HCT116 (cell line): ENCODE results near the gene MED27. TPM values are rescaled to one million over a fixed set of nuclear protein-coding genes. Genes with fewer than 3 reads are reported as not detected.

ENCODE experiments used
- ATAC-seq: fragments of 200-7000 bp; cut with Tn5 transposase; 2 replicates; pipeline ENCODE4 v1.9.1; 2020; ENCODE audit warnings: mild to moderate bottlenecking, moderate library complexity
- BruUV-seq: library from RNA; stranded (reverse); fragments of 400-500 nt; replicated peaks from 2 replicates; lab custom pipeline; 2021; lab: Mats Ljungman, UMichigan
- CTCF ChIA-PET: fragments of 300-600 bp; sonication (Branson Sonifier 250); formaldehyde crosslinking; loops from one replicate; lab custom pipeline; 2021; ENCODE audit warnings: antibody characterized with exemption; lab: Charles Lee
- POLR2A ChIA-PET: fragments of 300-600, 350-600 bp; sonication (Branson Sonifier 250); formaldehyde crosslinking; loops from one replicate; lab custom pipeline; 2021; ENCODE audit warnings: antibody characterized with exemption; lab: Charles Lee
- RAD21 ChIA-PET, 2 experiments: fragments of 300-600 bp; sonication (Branson Sonifier 250); formaldehyde crosslinking; loops; one replicate each; lab custom pipeline; 2023; ENCODE audit warnings: low total read pairs in 2 of 2; ENCODE audit not compliant: uncharacterized antibody in 2 of 2, unreplicated experiment in 2 of 2, low non-redundant PET in 1 of 2; lab: Charles Lee
- DNase-seq: peaks from one replicate; pipeline ENCODE4 v3.0.0-alpha.2; 2010; ENCODE audit warnings: low read depth, low spot score
- H2AFZ ChIP-seq: fragments of 200-600 bp; shearing (Covaris generic), sonication (generic); 2 replicates; pipeline ENCODE4 v1.6.1; 2017; ENCODE audit warnings: low read depth, mixed run types, mixed read lengths, antibody characterized with exemption, low read length; ENCODE audit not compliant: poor library complexity, severe bottlenecking
- H3K27ac ChIP-seq: 2 replicates; pipeline ENCODE4 v1.5.1; 2012; ENCODE audit warnings: low read depth, low read length
- H3K27me3 ChIP-seq: fragments of 200-600 bp; sonication (generic); 2 replicates; pipeline ENCODE4 v1.6.1; 2016; ENCODE audit warnings: mixed run types, low read length, mixed read lengths; ENCODE audit not compliant: insufficient read depth
- H3K36me3 ChIP-seq, 2 experiments: fragments of 200-500 bp in 1 of 2; fragments of 200-600 bp in 1 of 2; sonication (Bioruptor generic) in 1 of 2; sonication (generic) in 1 of 2; 2 replicates each; pipeline versions ENCODE4 v1.5.1 to v1.6.1; 2014 to 2016; ENCODE audit warnings: low read length in 2 of 2, inconsistent platforms in 1 of 2, mixed read lengths in 1 of 2, mixed run types in 1 of 2; ENCODE audit not compliant: insufficient read depth in 2 of 2, control insufficient read depth in 1 of 2
- H3K4me1 ChIP-seq, 2 experiments: fragments of 200-600 bp in 1 of 2; sonication (generic) in 1 of 2; 2 replicates each; pipeline versions ENCODE4 v1.5.1 to v1.6.1; 2012 to 2017; ENCODE audit warnings: low read length in 2 of 2, inconsistent platforms in 1 of 2, mild to moderate bottlenecking in 1 of 2, mixed read lengths in 1 of 2, mixed run types in 1 of 2, moderate library complexity in 1 of 2; ENCODE audit not compliant: insufficient read depth in 2 of 2, control insufficient read depth in 1 of 2
- H3K4me2 ChIP-seq: fragments of 200-600 bp; sonication (generic); 2 replicates; pipeline ENCODE4 v1.6.1; 2017; ENCODE audit warnings: mixed run types, low read length, mixed read lengths
- H3K4me3 ChIP-seq, 2 experiments: fragments of 200-600 bp in 1 of 2; sonication (generic) in 1 of 2; replicated peaks in 1 of 2; 2 replicates each; pipeline ENCODE4 v1.5.1; 2011 to 2016; ENCODE audit warnings: low read length in 2 of 2, control low read depth in 1 of 2, low read depth in 1 of 2, mild to moderate bottlenecking in 1 of 2, mixed read lengths in 1 of 2, mixed run types in 1 of 2
- H3K79me2 ChIP-seq: fragments of 200-600 bp; sonication (generic); 2 replicates; pipeline ENCODE4 v1.6.1; 2017; ENCODE audit warnings: mild to moderate bottlenecking, mixed run types, low read length, moderate library complexity, mixed read lengths; ENCODE audit not compliant: insufficient read depth
- H3K9ac ChIP-seq: fragments of 200-600 bp; sonication (generic); 2 replicates; pipeline ENCODE4 v1.6.1; 2016; ENCODE audit warnings: low read length, mixed read lengths
- H3K9me2 ChIP-seq: fragments of 200-600 bp; sonication (generic), shearing (Covaris generic); 2 replicates; pipeline ENCODE4 v1.6.1; 2017; ENCODE audit warnings: mixed run types, mild to moderate bottlenecking, moderate library complexity; ENCODE audit not compliant: insufficient read depth
- H3K9me3 ChIP-seq, 2 experiments: fragments of 200-500 bp in 1 of 2; fragments of 200-600 bp in 1 of 2; sonication (Bioruptor generic) in 1 of 2; sonication (generic) in 1 of 2; 2 replicates each; pipeline ENCODE4 v1.6.1; 2014 to 2017; ENCODE audit warnings: low read length in 2 of 2, mixed read lengths in 2 of 2, inconsistent platforms in 1 of 2, low read depth in 1 of 2, mild to moderate bottlenecking in 1 of 2, mixed run types in 1 of 2, moderate library complexity in 1 of 2; ENCODE audit not compliant: control insufficient read depth in 1 of 2, insufficient read depth in 1 of 2
- H4K20me1 ChIP-seq: fragments of 200-600 bp; sonication (generic), shearing (Covaris generic); 2 replicates; pipeline ENCODE4 v1.6.1; 2017; ENCODE audit warnings: mixed run types, mild to moderate bottlenecking, moderate library complexity; ENCODE audit not compliant: insufficient read depth
- ATF3 ChIP-seq: IDR thresholded peaks from 2 replicates; pipeline ENCODE4 v1.6.1; 2012
- CBX3 ChIP-seq: IDR thresholded peaks from 2 replicates; pipeline ENCODE4 v1.6.1; 2012; ENCODE audit warnings: low read depth
- CTCF ChIP-seq, 3 experiments: fragments of 200-600 bp in 1 of 3; sonication (generic) in 1 of 3; IDR thresholded peaks in 2 of 3; conservative IDR thresholded peaks in 1 of 3; 2 replicates each; pipeline ENCODE4 v1.5.1; 2012 to 2017; ENCODE audit warnings: low read depth in 2 of 3, low read length in 2 of 3, antibody characterized with exemption in 1 of 3, borderline replicate concordance in 1 of 3, control low read depth in 1 of 3, mild to moderate bottlenecking in 1 of 3, mixed read lengths in 1 of 3, mixed run types in 1 of 3, moderate library complexity in 1 of 3; ENCODE audit not compliant: insufficient read depth in 1 of 3
- ELF1 ChIP-seq: IDR thresholded peaks from 2 replicates; pipeline ENCODE4 v1.6.1; 2012; ENCODE audit warnings: low read depth, borderline replicate concordance
- EZH2 ChIP-seq: fragments of 200-600 bp; sonication (generic); IDR thresholded peaks from 2 replicates; pipeline ENCODE4 v1.6.1; 2017; ENCODE audit warnings: antibody characterized with exemption, mixed run types
- EZH2phosphoT487 ChIP-seq: fragments of 200-600 bp; IDR thresholded peaks from 2 replicates; pipeline ENCODE4 v1.6.1; 2018; ENCODE audit warnings: antibody characterized with exemption, borderline replicate concordance
- JUND ChIP-seq: IDR thresholded peaks from 2 replicates; pipeline ENCODE4 v1.6.1; 2012
- MAX ChIP-seq: IDR thresholded peaks from 2 replicates; pipeline ENCODE4 v1.6.1; 2012
- POLR2A ChIP-seq: IDR thresholded peaks from 2 replicates; pipeline ENCODE4 v1.7.0; 2011; ENCODE audit warnings: borderline replicate concordance; ENCODE audit not compliant: insufficient read depth, insufficient read length; ENCODE audit errors: extremely low read depth
- POLR2AphosphoS5 ChIP-seq: IDR thresholded peaks from 2 replicates; pipeline ENCODE4 v1.6.1; 2011; ENCODE audit warnings: mild to moderate bottlenecking, low read depth, low read length, moderate library complexity
- RAD21 ChIP-seq: IDR thresholded peaks from 2 replicates; pipeline ENCODE4 v1.6.1; 2012; ENCODE audit warnings: low read depth, mild to moderate bottlenecking
- REST ChIP-seq: IDR thresholded peaks from 2 replicates; pipeline ENCODE4 v1.6.1; 2012; ENCODE audit warnings: low read depth
- SIN3A ChIP-seq: IDR thresholded peaks from 2 replicates; pipeline ENCODE4 v1.6.1; 2012; ENCODE audit warnings: low read depth
- SP1 ChIP-seq: IDR thresholded peaks from 2 replicates; pipeline ENCODE4 v1.6.1; 2012; ENCODE audit warnings: low read depth
- SRF ChIP-seq: IDR thresholded peaks from 2 replicates; pipeline ENCODE4 v1.6.1; 2012; ENCODE audit warnings: low read depth
- TCF7L2 ChIP-seq: IDR thresholded peaks from 2 replicates; pipeline ENCODE4 v1.7.0; 2011; ENCODE audit warnings: borderline replicate concordance, inconsistent platforms; ENCODE audit not compliant: insufficient read depth, insufficient read length; ENCODE audit errors: extremely low read depth
- ZFX ChIP-seq: fragments of 450-650 bp; IDR thresholded peaks from 2 replicates; pipeline ENCODE4 v1.6.1; 2017
- ZNF274 ChIP-seq: fragments of 200-500 bp; sonication (Bioruptor generic); IDR thresholded peaks from 2 replicates; pipeline ENCODE4 v1.6.1; 2014; ENCODE audit warnings: mild to moderate bottlenecking, low read depth, low read length, inconsistent platforms
- intact Hi-C: fragments of 100-400 bp; cut with micrococcal nuclease; formaldehyde crosslinking; loops from 2 replicates; pipeline ENCODE4 v1.10.0; 2022
- total RNA-seq: library from RNA; stranded (reverse); gene quantifications from one replicate; pipeline ENCODE4 v1.2.1, GENCODE V29; 2021; ENCODE audit not compliant: unreplicated experiment
- TF ChIP-seq, protein P1 (sequence below): IDR thresholded peaks from 2 replicates; pipeline ENCODE4 v1.6.1; 2011; ENCODE audit warnings: mild to moderate bottlenecking, low read length, moderate library complexity; ENCODE audit not compliant: insufficient replicate concordance; ENCODE audit errors: extremely low read depth

Gene MED27
- total RNA-seq, 1 experiment from 2014 or later = 26.9 TPM

DNA sequence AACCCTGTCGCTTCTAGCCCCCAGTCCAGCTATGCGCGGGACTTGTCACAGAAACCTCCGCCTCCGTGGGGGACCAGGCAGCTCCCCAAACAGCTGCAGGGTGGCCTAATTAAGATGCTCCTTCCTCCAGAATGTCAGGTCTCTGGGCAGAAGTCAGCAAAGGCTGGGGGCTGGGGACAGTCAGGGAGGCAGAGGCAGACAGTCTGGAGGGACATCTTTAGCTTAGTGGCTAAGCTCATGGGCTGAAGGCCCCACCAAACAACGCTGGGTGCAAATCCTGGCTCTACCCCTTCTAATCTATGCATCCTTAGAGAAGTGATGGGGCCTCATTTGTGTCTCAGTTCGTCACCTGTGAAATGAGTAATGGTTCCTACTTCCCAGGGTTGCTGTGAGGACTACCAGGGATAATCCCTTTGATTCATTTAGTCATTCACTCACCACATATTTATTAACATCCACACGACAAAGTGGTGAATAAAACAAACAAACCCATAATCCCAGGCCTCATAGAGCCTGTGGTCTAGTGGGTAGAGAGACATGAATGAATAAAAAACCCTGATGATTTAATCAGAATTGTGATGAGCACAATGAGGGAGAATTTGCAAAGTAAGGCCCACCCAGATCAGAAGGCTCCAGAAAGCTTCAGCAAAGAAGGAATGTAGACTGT, 20.2 kb upstream of the MED27 start:
- H3K27me3 ChIP-seq = peaks cover 5% of the 10 kb centered on the region; the same call in 1 of the 2 replicates
- CTCF ChIA-PET = no interaction called here
- BruUV-seq = no TSS peak

More for the DNA sequence above, 20.2 kb upstream of the MED27 start:
- ChIA-PET RAD21 (no interaction called here), POLR2A (no interaction called here)
- no peak overlapping the region for H3K4me3 ChIP-seq
- no peaks in the 10 kb centered on the region for H3K9me2 ChIP-seq
- no peak for ATAC-seq
- H2AFZ ChIP-seq = no peak overlapping the region
- H3K9me3 ChIP-seq = no peaks in the 10 kb centered on the region
- intact Hi-C loops = no loop called here
- no peak overlapping the region for H3K27ac ChIP-seq
- no peak overlapping the region for H3K4me2 ChIP-seq
- H4K20me1 ChIP-seq = no peaks in the 10 kb centered on the region
- H3K4me1 ChIP-seq = peaks cover 0 to 2% of the 10 kb centered on the region in 2 experiments; a peak in 2 of 4 replicates
- H3K79me2 ChIP-seq = no peaks in the 10 kb centered on the region
- H3K9ac ChIP-seq = no peak overlapping the region
- H3K36me3 ChIP-seq = no peaks in the 10 kb centered on the region
- TF ChIP-seq MAX = no peak
- no peak for TF ChIP-seq CBX3
- no peak for TF ChIP-seq JUND
- no peak for TF ChIP-seq POLR2AphosphoS5
- no peak for TF ChIP-seq POLR2A
- no peak for TF ChIP-seq SRF
- no peak for TF ChIP-seq ZNF274
- TF ChIP-seq, protein P1, sequence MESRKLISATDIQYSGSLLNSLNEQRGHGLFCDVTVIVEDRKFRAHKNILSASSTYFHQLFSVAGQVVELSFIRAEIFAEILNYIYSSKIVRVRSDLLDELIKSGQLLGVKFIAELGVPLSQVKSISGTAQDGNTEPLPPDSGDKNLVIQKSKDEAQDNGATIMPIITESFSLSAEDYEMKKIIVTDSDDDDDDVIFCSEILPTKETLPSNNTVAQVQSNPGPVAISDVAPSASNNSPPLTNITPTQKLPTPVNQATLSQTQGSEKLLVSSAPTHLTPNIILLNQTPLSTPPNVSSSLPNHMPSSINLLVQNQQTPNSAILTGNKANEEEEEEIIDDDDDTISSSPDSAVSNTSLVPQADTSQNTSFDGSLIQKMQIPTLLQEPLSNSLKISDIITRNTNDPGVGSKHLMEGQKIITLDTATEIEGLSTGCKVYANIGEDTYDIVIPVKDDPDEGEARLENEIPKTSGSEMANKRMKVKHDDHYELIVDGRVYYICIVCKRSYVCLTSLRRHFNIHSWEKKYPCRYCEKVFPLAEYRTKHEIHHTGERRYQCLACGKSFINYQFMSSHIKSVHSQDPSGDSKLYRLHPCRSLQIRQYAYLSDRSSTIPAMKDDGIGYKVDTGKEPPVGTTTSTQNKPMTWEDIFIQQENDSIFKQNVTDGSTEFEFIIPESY = no peak
- no peak for TF ChIP-seq ELF1
- TF ChIP-seq REST = no peak
- TF ChIP-seq EZH2 = no peak
- no peak for TF ChIP-seq RAD21
- TF ChIP-seq ZFX = no peak
- no peak for TF ChIP-seq SP1
- no peak for TF ChIP-seq TCF7L2
- TF ChIP-seq EZH2phosphoT487 = no peak
- TF ChIP-seq ATF3 = no peak
- TF ChIP-seq SIN3A = no peak
- no peak for TF ChIP-seq CTCF (IDR thresholded peaks at IDR 0.05 in 2 of 3, conservative IDR thresholded peaks at IDR 0.05 in 1 of 3; ENCODE audit: borderline replicate concordance in 1 of 3, insufficient read depth in 1 of 3, low read depth in 2 of 3, low read length in 2 of 3)
- TF ChIP-seq, all 23 proteins: peak for 0
- no peak for DNase-seq
